Trophoblast cell (in vitro differentiated cells and primary cell): Measurements from ENCODE around the gene C1orf50.

Source experiments
- DNase-seq, 2 donors: peaks; one replicate each; pipeline ENCODE4 v3.0.0-alpha.2; 2016
- H2AFZ ChIP-seq: 2 replicates; pipeline ENCODE4 v1.6.1; 2013; ENCODE audit warnings: low read length, moderate library complexity, mild to moderate bottlenecking; ENCODE audit not compliant: insufficient read depth, poor library complexity
- H2AK5ac ChIP-seq: 2 replicates; pipeline ENCODE4 v1.6.1; 2013; ENCODE audit warnings: mild to moderate bottlenecking, low read length
- H2BK120ac ChIP-seq: 2 replicates; pipeline ENCODE4 v1.6.1; 2013; ENCODE audit warnings: low read length, mild to moderate bottlenecking, moderate library complexity; ENCODE audit not compliant: insufficient read depth, poor library complexity
- H2BK12ac ChIP-seq: 2 replicates; pipeline ENCODE4 v1.6.1; 2013; ENCODE audit warnings: mild to moderate bottlenecking, low read length, moderate library complexity
- H2BK5ac ChIP-seq: 2 replicates; pipeline ENCODE4 v1.6.1; 2013; ENCODE audit warnings: low read length, low read depth, moderate library complexity, mild to moderate bottlenecking; ENCODE audit not compliant: poor library complexity
- H3K14ac ChIP-seq: 2 replicates; pipeline ENCODE4 v1.6.1; 2013; ENCODE audit warnings: mild to moderate bottlenecking, low read length
- H3K18ac ChIP-seq: 2 replicates; pipeline ENCODE4 v1.6.1; 2013; ENCODE audit warnings: mild to moderate bottlenecking, low read length
- H3K23ac ChIP-seq: 2 replicates; pipeline ENCODE4 v1.6.1; 2013; ENCODE audit warnings: low read length
- H3K27ac ChIP-seq: 2 replicates; pipeline ENCODE4 v1.5.1; 2013; ENCODE audit warnings: low read depth, mild to moderate bottlenecking, inconsistent platforms, low read length, moderate library complexity
- H3K27me3 ChIP-seq: 2 replicates; pipeline ENCODE4 v1.6.1; 2013; ENCODE audit warnings: inconsistent platforms, mild to moderate bottlenecking, low read length, moderate library complexity; ENCODE audit not compliant: insufficient read depth
- H3K36me3 ChIP-seq, 2 experiments: 1 replicate in 1 of 2; 2 replicates in 1 of 2; pipeline ENCODE4 v1.6.1; 2013; ENCODE audit warnings: low read length in 2 of 2, mild to moderate bottlenecking in 2 of 2, moderate library complexity in 1 of 2; ENCODE audit not compliant: insufficient read depth in 2 of 2, control insufficient read depth in 1 of 2
- H3K4ac ChIP-seq: 2 replicates; pipeline ENCODE4 v1.6.1; 2013; ENCODE audit warnings: low read depth, mild to moderate bottlenecking, low read length, moderate library complexity
- H3K4me1 ChIP-seq, 2 experiments: 1 replicate in 1 of 2; 2 replicates in 1 of 2; pipeline ENCODE4 v1.6.1; 2013; ENCODE audit warnings: low read length in 2 of 2, mild to moderate bottlenecking in 2 of 2, moderate library complexity in 1 of 2; ENCODE audit not compliant: insufficient read depth in 2 of 2, control insufficient read depth in 1 of 2
- H3K4me2 ChIP-seq: 2 replicates; pipeline ENCODE4 v1.6.1; 2013; ENCODE audit warnings: inconsistent platforms, mild to moderate bottlenecking, low read length, moderate library complexity
- H3K4me3 ChIP-seq: 2 replicates; pipeline ENCODE4 v1.5.1; 2013; ENCODE audit warnings: mild to moderate bottlenecking, low read depth, low read length, inconsistent platforms
- H3K79me1 ChIP-seq: one replicate; pipeline ENCODE4 v1.6.1; 2013; ENCODE audit warnings: low read length
- H3K79me2 ChIP-seq: 2 replicates; pipeline ENCODE4 v1.6.1; 2013; ENCODE audit warnings: low read length, mild to moderate bottlenecking; ENCODE audit not compliant: control insufficient read depth, insufficient read depth, poor library complexity
- H3K9ac ChIP-seq: 2 replicates; pipeline ENCODE4 v1.6.1; 2013; ENCODE audit warnings: mild to moderate bottlenecking, low read length
- H3K9me3 ChIP-seq: 2 replicates; pipeline ENCODE4 v1.6.1; 2013; ENCODE audit warnings: low read depth, mild to moderate bottlenecking, control low read depth, inconsistent platforms, low read length; ENCODE audit not compliant: insufficient read depth
- H4K12ac ChIP-seq: 2 replicates; pipeline ENCODE4 v1.6.1; 2013; ENCODE audit warnings: low read depth, mild to moderate bottlenecking, low read length, moderate library complexity
- H4K8ac ChIP-seq: 2 replicates; pipeline ENCODE4 v1.6.1; 2013; ENCODE audit warnings: low read depth, mild to moderate bottlenecking, low read length, moderate library complexity
- H4K91ac ChIP-seq: one replicate; pipeline ENCODE4 v1.6.1; 2013; ENCODE audit warnings: low read depth, mild to moderate bottlenecking, low read length, moderate library complexity
- WGBS: extraction: QIAGEN DNeasy Blood & Tissue Kit; methylation state at CpG from one replicate; pipeline ENCODE4 v1.1.7; 2013; ENCODE audit warnings: missing lambda C conversion rate; ENCODE audit not compliant: insufficient read length, insufficient coverage; ENCODE audit errors: extremely low coverage; 5-methylcytosine and 5-hydroxymethylcytosine counted together

Gene C1orf50

GRCh38 chr1:42788021-42788420 is 21.0 kb downstream of the C1orf50 start:
- H3K9me3 ChIP-seq: peaks cover 2% of the 10 kb centered on the region
- no peak overlapping the region for H2BK12ac ChIP-seq
- no peak overlapping the region for H3K4me2 ChIP-seq
- H2AFZ ChIP-seq: no peak overlapping the region
- H3K79me1 ChIP-seq: no peaks in the 10 kb centered on the region
- H3K4ac ChIP-seq: no peak overlapping the region
- no peak overlapping the region for H2BK5ac ChIP-seq
- H4K12ac ChIP-seq: no peak overlapping the region
- no peak overlapping the region for H4K91ac ChIP-seq
- no peak overlapping the region for H3K9ac ChIP-seq
- no peaks in the 10 kb centered on the region for H3K4me1 ChIP-seq
- no peak overlapping the region for H3K18ac ChIP-seq
- no peak overlapping the region for H3K14ac ChIP-seq
- H2BK120ac ChIP-seq: no peak overlapping the region
- no peak for DNase-seq
- no peak overlapping the region for H3K23ac ChIP-seq
- no peaks in the 10 kb centered on the region for H3K79me2 ChIP-seq
- WGBS: no CpG with 5 or more reads among the region's 1 CpG
- H2AK5ac ChIP-seq: no peak overlapping the region
- H3K27me3 ChIP-seq: no peaks in the 10 kb centered on the region
- no peak overlapping the region for H3K4me3 ChIP-seq
- no peak overlapping the region for H4K8ac ChIP-seq
- H3K27ac ChIP-seq: no peak overlapping the region
- H3K36me3 ChIP-seq: no peaks in the 10 kb centered on the region

DNA sequence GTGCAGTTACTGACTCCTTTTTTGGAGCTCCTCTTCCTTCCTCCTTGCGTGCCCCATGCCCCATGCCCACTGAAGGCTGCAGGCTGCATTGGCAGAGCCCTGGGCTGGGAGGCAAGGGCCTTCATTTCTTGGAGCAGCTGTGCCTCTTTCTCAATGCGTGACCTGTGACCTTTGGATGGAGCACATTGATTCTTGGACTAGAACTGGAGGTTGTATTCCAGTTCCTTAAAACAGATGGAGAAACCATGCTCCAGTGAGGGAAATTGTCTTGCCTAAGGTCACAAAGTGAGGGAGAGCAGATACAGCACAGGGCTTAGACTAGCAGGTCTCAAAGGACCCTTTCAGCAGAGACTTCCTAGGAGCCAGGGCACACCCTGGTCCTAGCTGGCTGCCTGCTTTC is 26.8 kb downstream of the C1orf50 start:
- Histone ChIP-seq H3K9me3 (peaks cover 1% of the 10 kb centered on the region), H3K4me3 (no peak overlapping the region), H2AFZ (no peak overlapping the region), H3K4me1 (peaks cover 3 to 5% of the 10 kb centered on the region in 2 experiments), H4K91ac (no peak overlapping the region), H2BK12ac (no peak overlapping the region), H3K4me2 (no peak overlapping the region), H3K27me3 (no peaks in the 10 kb centered on the region), H3K79me2 (no peaks in the 10 kb centered on the region), H3K4ac (no peak overlapping the region), H3K9ac (no peak overlapping the region), H4K8ac (no peak overlapping the region), H3K79me1 (no peaks in the 10 kb centered on the region), H2AK5ac (no peak overlapping the region), H2BK5ac (no peak overlapping the region), H3K36me3 (no peaks in the 10 kb centered on the region), H3K27ac (no peak overlapping the region), H4K12ac (no peak overlapping the region), H3K14ac (no peak overlapping the region), H3K23ac (no peak overlapping the region), H2BK120ac (no peak overlapping the region), H3K18ac (no peak overlapping the region)
- WGBS: no CpG with 5 or more reads among the region's 2 CpGs
- no peak for DNase-seq

- H4K12ac ChIP-seq: no peak overlapping the region
- H2BK5ac ChIP-seq: no peak overlapping the region
- no peak overlapping the region for H3K9ac ChIP-seq
- H3K18ac ChIP-seq: no peak overlapping the region
- H4K8ac ChIP-seq: no peak overlapping the region
- H3K4me3 ChIP-seq: no peak overlapping the region
- no peak overlapping the region for H3K23ac ChIP-seq
- no peak overlapping the region for H3K14ac ChIP-seq
- no CpG with 5 or more reads among the region's 3 CpGs for WGBS
- peaks cover 1% of the 10 kb centered on the region for H3K9me3 ChIP-seq
- H3K27ac ChIP-seq: no peak overlapping the region
- H2BK12ac ChIP-seq: no peak overlapping the region
- H3K79me2 ChIP-seq: no peaks in the 10 kb centered on the region
- no peaks in the 10 kb centered on the region for H3K27me3 ChIP-seq
- H2AK5ac ChIP-seq: no peak overlapping the region
- H4K91ac ChIP-seq: no peak overlapping the region
- no peak overlapping the region for H3K4ac ChIP-seq
- DNase-seq: no peak
- H3K4me1 ChIP-seq: peaks cover 3 to 5% of the 10 kb centered on the region in 2 experiments
- H3K36me3 ChIP-seq: no peaks in the 10 kb centered on the region
- H2AFZ ChIP-seq: no peak overlapping the region
- H2BK120ac ChIP-seq: no peak overlapping the region
- H3K4me2 ChIP-seq: no peak overlapping the region
- no peaks in the 10 kb centered on the region for H3K79me1 ChIP-seq
These were observed 30.4 kb downstream of the C1orf50 start for GRCh38 chr1:42797414-42797813.

GRCh38 chr1:42797979-42798378 is 30.9 kb downstream of the C1orf50 start:
- Histone ChIP-seq H3K4me2 (no peak overlapping the region), H3K4me1 (peaks cover 3 to 5% of the 10 kb centered on the region in 2 experiments), H3K36me3 (no peaks in the 10 kb centered on the region), H3K4me3 (no peak overlapping the region), H3K27ac (no peak overlapping the region), H3K23ac (no peak overlapping the region), H2AFZ (no peak overlapping the region), H4K91ac (no peak overlapping the region), H2BK120ac (no peak overlapping the region), H3K4ac (no peak overlapping the region), H3K18ac (no peak overlapping the region), H3K9ac (no peak overlapping the region), H3K9me3 (peaks cover 1% of the 10 kb centered on the region), H3K14ac (no peak overlapping the region), H4K12ac (no peak overlapping the region), H2BK5ac (no peak overlapping the region), H2BK12ac (no peak overlapping the region), H4K8ac (no peak overlapping the region), H2AK5ac (no peak overlapping the region), H3K79me1 (no peaks in the 10 kb centered on the region), H3K79me2 (no peaks in the 10 kb centered on the region), H3K27me3 (no peaks in the 10 kb centered on the region)
- WGBS: no CpG with 5 or more reads among the region's 5 CpGs
- DNase-seq: no peak
